ENCODE measurements around the gene IFFO2.

DNA sequence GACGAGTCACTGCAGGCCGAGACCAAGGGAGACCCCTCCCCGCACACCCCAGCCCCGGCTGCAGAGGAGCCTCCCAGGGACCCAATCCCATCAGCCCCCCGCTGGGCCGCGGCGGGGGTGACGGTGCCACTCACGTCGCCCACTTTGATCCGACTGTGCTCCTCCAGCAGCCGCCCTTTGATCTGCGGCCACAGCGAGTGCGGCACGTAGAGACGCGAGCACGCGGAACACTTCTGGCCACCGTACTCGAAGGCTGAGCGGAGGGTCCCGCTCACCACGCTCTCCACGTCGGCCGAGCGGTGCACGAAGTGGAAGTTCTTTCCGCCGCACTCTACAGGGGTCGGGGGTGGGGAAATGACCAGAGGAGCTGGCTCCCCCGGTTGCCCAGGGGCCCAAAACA is 79.2 kb downstream of the IFFO2 start:
- TF ChIP-seq, protein P1, sequence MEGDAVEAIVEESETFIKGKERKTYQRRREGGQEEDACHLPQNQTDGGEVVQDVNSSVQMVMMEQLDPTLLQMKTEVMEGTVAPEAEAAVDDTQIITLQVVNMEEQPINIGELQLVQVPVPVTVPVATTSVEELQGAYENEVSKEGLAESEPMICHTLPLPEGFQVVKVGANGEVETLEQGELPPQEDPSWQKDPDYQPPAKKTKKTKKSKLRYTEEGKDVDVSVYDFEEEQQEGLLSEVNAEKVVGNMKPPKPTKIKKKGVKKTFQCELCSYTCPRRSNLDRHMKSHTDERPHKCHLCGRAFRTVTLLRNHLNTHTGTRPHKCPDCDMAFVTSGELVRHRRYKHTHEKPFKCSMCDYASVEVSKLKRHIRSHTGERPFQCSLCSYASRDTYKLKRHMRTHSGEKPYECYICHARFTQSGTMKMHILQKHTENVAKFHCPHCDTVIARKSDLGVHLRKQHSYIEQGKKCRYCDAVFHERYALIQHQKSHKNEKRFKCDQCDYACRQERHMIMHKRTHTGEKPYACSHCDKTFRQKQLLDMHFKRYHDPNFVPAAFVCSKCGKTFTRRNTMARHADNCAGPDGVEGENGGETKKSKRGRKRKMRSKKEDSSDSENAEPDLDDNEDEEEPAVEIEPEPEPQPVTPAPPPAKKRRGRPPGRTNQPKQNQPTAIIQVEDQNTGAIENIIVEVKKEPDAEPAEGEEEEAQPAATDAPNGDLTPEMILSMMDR (IDR thresholded peaks at IDR 0.05; ENCODE audit: low read depth, low read length, missing input control) = no peak
- TF ChIP-seq YY1 (IDR thresholded peaks at IDR 0.05) (no peak), TAF1 (conservative IDR thresholded peaks at IDR 0.05) (no peak), SP1 (IDR thresholded peaks at IDR 0.05) (no peak), RAD21 (IDR thresholded peaks at IDR 0.05) (no peak)
- TF ChIP-seq, protein P2, sequence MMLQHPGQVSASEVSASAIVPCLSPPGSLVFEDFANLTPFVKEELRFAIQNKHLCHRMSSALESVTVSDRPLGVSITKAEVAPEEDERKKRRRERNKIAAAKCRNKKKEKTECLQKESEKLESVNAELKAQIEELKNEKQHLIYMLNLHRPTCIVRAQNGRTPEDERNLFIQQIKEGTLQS (IDR thresholded peaks at IDR 0.05) = no peak
- TF ChIP-seq, protein P3, sequence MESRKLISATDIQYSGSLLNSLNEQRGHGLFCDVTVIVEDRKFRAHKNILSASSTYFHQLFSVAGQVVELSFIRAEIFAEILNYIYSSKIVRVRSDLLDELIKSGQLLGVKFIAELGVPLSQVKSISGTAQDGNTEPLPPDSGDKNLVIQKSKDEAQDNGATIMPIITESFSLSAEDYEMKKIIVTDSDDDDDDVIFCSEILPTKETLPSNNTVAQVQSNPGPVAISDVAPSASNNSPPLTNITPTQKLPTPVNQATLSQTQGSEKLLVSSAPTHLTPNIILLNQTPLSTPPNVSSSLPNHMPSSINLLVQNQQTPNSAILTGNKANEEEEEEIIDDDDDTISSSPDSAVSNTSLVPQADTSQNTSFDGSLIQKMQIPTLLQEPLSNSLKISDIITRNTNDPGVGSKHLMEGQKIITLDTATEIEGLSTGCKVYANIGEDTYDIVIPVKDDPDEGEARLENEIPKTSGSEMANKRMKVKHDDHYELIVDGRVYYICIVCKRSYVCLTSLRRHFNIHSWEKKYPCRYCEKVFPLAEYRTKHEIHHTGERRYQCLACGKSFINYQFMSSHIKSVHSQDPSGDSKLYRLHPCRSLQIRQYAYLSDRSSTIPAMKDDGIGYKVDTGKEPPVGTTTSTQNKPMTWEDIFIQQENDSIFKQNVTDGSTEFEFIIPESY (IDR thresholded peaks at IDR 0.05) = no peak

Measured in liver (tissue), 3 donors.